Measurements from ENCODE around the gene C1orf52. TPM values are rescaled to one million over a fixed set of nuclear protein-coding genes. Genes with fewer than 3 reads are reported as not detected.
"Not testable (repeated sequence)": the region's sequence is repeated elsewhere in the genome, so short reads cannot be mapped to it uniquely, and the experiment has no call there.

Gene C1orf52
- total RNA-seq, 1 donor from 2014 or later: 26.3 TPM

DNA sequence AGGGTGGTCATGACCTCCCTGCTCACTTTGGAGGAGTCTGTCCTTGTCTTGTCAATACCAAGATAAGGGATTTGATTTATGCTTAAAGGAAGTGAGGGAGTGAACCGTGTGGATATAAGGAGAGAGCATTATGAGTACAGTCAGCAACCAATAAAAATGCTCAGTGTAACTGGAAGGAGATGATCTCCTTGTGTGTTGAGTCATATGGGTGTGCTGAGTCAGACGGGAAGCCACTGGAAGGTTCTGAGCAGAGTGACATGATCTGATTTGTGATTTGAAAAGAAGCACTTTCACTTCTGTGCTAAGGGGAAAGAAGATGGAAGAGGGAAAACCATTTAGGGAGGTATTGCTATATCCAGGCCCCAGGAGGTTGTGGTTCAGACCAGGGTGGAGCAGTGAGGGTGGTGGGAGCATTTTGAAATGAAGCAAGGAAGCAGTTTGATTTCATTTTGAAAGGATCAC is 19.4 kb upstream of the C1orf52 start:
- peak; percentile 89 for DNase-seq (ENCODE audit: extremely low read depth, low read depth, low spot score)

DNA sequence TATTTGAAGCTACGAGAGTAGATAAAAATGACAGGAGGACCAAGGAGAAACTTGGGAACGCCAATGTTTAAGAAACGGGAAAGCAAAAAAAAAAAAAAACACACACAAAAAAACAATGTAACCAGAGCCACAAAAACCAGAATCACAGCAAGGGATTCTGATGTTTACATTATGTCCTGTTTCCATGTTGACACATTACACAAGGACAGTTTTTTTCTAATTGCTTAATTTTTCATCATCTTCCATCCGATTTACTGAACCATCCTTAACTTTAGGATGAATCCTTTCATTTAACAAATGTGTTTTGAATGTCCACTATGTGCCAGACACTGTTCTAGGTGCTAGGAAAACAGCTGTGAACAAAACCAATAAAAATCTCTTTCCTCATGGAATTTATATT is 18.3 kb upstream of the C1orf52 start:
- DNase-seq (ENCODE audit: extremely low read depth, low read depth, low spot score): no peak

DNA sequence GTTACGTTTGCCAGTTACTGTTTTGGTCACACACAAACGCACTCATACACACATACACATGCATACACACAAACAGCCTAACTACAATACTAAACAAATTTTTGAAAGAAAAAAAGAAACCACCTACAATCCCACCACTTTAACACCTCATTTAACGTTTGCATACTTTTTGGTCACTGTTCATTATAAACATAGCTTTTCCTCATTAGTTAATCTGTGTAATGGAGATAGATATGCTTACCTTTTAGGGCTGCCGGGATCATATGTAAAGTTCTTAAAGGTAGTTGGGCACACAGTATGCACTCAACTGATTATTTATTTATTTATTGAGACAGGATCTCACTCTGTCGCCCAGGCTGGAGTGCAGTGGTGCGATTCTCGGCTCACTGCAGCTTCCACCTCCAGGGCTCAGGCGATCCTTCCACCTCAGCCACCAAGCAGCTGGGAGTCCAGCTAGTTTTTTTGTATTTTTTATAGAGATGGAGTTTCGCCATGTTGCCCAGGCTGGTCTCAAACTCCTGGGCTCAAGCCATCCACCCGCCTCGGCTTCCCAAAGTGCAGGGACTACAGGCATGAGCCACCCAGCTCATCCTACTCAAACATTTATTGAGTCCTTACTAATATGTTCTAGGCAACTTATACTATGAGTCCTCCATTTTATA is 17.6 kb upstream of the C1orf52 start:
- DNase-seq (ENCODE audit: extremely low read depth, low read depth, low spot score): no peak

DNA sequence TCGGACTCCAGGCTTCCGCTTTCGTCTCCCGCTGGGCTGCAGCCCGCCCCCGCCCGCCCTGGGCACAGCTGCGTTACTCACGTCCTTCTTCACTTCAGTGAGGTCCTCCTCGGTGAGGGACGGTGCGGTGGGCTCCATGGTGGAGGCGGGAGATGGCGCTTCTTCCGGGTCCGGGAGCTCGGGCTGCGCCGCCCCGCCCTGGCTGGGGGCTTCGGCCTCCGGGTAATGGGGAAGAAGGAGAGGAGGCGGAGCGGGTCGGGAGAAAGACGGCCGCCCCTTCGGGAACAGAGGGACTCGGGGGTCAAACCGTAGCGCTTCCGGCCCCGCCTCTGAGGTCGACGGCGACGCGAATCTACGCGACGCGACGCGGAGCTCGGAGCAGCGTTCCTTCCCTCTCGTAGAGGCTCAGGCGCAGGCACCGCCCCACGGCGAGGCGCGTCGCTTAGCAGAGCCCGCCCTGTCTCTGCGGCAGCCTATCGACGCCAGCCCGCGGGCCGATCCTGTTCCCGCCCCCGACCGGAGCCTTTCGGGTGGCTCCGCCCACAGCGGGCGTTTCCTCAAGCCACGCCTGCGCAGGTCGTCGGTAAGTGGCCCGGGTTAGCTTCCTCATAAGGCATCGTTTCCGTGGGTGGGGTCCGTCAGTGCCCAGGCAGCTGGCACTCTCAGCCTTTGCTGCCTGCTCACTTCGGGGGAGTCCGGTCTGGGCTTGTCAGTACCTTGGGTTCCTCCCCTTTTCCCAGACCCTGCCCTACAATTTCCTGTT is 16.9 kb upstream of the C1orf52 start, which contains the start of gene BCL10:
TSS of gene BCL10 (minus strand) at position 418 of the 763 bp plus-strand sequence. CDS start at position 138, 280 bp downstream.
- DNase-seq (ENCODE audit: extremely low read depth, low read depth, low spot score): peak; percentile 86

DNA sequence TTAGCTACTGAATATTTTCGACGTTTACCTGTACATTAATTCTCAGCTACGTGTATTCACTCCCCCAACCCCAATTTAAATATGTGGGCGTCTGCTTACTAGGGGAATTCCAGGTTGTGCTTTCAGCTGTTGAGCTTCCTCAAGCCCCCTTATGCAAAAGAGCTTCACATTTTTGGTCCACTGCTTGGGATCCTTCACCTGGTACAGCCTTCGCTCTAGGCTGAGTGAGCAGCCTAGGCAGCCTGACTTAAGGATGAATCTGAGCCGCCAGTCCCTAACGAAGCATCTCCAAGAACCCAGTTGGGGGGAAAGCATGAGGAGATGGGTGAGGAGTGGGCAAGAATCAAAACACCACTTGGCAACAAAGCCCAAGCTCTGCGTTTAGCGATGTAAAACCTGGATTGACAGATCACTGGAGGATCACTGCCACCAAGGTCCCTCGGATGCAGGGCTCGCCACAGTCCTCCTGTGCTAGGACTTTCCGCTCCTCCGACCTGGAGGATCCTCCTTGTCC is 16.3 kb upstream of the C1orf52 start:
- no peak for DNase-seq (ENCODE audit: extremely low read depth, low read depth, low spot score)

DNA sequence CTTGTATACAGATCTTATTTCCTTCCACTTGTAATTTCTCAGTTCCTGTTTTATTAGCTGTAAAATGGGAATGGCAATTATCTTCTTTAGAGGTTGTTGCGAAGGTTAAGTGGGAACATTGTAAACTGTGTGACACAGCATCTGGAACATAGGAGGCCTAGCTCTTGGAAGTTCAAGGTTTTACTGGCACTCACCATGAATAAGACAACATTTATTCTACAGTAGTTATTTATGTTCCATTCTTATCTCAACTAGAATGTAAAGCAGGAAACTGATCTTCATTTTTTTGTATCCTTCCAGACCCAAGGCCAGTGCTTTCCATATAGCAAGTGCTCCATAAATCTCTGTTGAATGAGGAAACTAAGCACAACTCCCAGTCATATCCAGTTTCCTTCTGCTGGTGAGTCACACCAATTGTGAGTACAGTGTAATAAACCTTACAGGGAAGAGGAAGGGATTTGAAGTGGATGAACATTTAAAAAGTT is 15.5 kb upstream of the C1orf52 start:
- DNase-seq (ENCODE audit: extremely low read depth, low read depth, low spot score): peak; percentile 86

DNA sequence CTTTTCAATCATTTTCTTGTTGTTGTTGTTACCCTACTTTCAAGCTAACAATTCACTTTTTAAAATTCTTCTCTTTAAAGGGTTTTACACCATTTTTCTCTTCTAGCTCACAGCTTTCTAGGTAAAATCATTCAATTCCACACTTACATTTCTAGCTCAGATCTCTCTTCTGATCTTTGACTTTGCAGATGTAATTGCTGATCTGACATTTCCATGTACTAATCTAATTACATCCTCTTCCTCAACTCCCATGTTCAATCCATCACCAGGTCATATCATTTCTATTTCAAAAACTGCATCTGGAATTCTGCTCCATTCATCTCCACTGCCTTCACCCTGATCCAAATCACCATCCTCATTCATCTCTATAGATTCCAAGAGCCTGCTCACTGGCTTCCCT is 13.9 kb upstream of the C1orf52 start:
- DNase-seq (ENCODE audit: extremely low read depth, low read depth, low spot score): no peak

DNA sequence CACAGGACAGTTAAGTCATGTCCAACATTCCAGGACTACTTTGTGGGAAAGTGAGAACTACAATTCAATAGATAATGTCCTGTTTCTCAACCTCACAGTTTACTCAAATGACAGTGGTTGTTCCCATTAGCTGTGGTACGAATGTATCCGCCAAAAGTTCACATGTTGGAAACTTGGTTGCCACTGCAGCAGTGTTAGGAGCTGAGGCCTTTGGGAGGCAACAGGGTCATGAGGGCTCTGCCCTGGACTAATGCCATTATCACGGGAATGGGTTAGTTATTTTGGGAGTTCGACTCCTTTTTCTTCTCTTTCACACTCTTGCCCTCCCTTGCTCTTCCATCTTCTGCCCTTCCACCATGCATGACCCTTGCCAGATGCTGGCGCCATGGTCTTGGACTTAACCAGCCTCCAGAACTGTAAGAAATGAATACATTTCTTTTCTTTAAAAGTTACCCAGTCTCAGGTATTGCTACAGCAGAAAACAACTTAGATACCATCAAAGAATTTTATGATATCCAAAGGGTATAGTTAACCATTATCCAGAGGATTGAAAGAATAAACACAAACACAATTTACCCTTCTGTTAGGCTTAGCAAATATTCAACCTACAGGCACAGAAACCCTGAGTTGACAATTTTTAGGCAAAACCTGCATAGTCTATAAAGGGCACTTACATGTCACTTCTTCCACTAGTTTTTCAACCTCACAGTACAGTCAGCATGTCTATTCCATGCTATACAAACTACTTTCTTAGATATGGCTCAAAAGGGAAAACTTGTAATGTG is 9.5 kb upstream of the C1orf52 start:
- no peak for DNase-seq (ENCODE audit: extremely low read depth, low read depth, low spot score)

DNA sequence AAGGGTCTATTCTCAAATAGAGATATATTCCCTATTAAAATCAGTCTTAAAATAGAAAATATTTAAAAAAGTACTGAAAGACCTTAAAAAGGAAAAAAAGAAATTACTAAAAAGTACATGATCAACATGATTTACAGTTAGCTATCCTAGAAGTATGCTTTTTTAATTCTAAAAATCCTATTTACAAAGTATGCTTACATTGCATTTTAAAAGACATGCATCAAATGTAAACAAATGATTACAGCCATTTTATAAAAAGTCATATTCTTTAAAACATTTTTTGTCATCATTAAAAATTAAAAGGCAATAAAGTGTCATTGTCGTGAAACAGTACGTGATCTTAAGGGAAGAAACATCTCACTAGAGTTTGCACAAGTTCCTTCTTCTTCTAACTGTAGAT is 7.9 kb upstream of the C1orf52 start:
- no peak for DNase-seq (ENCODE audit: extremely low read depth, low read depth, low spot score)

DNA sequence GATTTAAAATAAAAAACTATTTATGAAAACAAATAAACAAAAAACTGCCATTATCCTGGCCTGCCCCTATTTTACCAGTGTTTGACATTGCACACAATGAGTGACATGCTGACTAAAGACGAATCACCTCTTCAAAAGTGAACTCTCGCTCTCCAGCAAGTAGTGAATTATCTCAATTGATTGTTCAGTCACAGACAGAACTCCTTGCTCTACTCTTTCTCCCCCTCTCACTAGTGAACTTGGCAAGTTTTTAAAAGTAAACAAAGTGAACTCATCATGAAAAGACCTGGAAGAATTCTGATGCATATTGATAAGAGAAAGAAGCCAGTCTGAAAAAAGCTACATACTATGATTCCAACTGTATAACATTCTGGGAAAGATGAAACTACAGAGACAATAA is 4.7 kb upstream of the C1orf52 start:
- DNase-seq (ENCODE audit: extremely low read depth, low read depth, low spot score): no peak

DNA sequence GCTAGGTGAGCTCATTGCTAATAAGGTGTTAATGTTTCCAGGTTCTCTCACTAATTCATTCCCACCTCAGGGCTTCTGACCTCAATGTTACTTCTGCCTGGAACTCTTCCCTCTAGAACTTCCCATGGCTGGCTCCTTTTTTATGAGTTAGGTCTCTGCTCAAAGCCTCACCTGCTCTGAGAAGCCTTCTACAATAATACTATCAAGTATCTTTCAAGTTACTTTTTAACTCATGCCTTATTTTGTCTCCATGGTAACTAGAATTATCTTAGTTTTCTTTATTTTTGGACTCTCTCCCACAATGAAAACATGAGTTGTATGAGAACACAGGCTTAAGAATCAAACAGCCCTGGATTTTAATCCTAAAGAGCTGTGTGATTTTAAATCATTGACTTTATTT is 3.5 kb upstream of the C1orf52 start:
- no peak for DNase-seq (ENCODE audit: extremely low read depth, low read depth, low spot score)

DNA sequence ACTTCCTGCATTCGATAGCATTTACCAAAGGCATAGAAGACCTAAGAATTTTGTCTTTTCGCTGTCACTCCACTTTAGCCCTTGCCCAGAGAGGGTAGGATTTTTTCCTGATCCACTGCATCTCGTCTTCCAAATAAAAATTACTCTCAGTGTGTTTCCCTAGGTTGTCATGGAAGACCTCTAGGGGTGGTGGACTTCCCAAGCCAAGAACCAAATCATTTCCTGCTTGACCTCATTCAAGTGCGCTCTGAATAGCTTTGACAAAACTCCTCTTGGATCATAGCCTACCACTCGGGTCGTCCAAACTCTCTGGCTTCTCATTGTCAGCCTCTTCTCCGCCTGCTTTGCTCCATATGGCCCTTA is 431 bp upstream of the C1orf52 start:
- no peak for DNase-seq (ENCODE audit: extremely low read depth, low read depth, low spot score)

DNA sequence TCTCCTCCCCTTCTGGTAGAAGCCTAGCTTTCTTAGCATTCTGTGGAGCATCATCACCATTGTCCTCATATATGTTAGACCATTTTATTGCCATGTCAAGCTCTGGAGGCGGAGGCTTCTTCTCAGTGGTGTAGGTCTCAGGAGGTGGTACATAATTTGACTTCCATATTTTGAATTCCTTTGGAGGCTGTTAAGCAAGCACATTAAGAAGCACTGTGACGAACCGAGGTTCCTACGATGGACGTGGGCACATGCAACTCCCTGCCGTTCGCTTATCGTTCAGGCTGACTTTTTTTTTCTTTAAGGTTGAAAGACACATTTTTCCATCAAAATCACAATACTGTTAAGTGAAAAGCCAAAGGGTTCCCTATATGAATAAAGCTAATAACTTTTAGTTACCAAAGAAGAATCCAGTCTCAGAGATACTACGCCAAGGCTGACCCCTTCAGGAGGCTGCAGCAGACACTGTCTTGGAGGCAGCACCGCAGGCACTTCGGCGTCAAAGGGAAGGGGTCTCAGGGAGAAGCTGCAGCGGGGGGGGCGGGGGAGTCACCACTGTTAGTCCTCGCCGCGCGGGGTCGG is 835 bp downstream of the C1orf52 start:
- DNase-seq (ENCODE audit: extremely low read depth, low read depth, low spot score): no peak

DNA sequence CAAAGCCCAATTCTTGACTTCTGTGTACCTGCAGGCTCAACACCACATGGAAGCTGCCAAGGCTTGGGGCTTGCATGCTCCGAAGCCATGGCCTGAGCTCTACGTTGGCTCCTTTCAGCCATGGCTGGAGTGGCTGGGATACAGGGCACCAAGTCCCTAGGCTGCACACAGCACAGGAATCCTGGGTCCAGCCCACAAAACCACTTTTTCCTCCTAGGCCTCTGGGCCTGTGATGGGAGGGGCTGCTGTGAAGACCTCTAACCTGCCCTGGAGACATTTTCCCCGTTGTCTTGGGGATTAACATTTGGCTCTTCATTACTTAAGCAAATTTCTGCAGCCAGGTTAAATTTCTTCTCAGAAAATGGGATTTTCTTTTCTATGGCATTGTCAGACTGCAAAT is 10.4 kb downstream of the C1orf52 start:
- DNase-seq (ENCODE audit: extremely low read depth, low read depth, low spot score): not testable (repeated sequence)

DNA sequence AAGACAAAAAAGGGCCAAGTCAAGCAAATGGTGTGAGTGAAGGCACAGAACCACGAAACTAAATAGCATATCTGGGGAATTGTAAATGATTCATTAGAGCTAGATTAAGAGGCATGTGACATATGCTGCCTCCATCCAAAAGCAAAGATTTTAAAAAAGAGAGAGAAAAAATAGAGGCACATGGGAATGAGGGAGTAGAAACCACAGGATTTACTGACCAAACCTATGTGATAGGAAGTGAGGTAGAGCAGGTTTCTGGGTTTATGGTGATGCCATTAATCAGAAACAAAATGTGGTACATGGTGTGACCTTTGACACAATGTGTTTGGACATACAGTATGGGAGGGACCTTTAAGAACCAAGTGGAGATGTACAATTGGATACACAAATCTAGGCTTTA is 13.6 kb downstream of the C1orf52 start:
- no peak for DNase-seq (ENCODE audit: extremely low read depth, low read depth, low spot score)

DNA sequence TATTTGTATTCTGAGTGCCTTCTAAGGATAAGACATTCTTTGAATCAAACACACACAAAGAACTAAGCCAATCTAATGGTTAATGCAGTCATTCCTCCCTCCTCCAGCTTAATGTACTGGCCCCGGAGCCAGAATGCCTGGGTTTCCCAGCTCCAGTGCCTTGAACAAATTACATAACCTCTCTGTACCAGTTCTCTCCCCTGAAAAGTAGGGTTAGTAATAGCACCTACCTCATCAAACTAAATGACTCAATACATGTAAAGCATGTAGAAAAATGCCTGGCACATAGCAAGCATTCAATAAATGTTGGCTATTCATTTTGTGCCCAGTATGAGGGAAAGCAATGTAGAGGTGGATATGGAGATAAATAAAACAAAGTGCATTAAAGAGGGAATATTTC is 14.0 kb downstream of the C1orf52 start:
- DNase-seq (ENCODE audit: extremely low read depth, low read depth, low spot score): no peak

DNA sequence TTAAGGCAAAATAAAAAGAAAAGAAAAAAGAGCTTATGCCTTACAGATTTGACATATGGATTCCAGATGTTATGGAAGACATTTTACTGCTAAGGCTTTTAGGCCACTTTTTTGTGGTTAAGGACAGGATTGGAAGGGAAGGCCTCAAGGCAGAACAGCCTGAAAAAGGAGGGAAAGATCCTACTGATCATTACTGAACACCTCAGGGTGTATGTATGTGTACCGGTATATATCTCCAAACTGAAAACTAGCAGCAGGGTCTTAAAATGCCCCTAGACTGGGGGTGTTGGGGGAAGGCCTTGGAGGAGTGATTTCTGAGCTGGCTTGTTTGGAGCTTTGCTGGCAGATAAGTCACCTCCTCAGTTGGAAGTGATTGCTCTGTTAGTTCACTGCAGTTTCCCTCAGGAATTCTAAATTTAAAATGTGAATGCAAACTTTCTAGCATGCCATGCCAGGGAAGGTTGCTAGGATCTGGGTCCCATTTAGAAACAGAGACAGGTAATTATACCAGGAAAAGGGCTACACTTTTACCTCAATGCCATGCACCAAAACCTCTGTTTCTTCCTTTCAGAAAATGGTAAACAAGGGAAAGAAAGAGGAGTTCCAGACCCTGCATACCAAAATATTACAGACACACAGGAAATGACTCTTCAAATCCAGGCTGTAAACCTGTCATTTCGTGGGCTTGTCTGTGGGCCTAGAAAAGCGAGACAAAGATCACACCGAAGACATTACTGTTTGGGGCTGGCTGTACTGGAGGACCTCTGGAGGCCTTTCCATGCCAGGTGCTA is 15.0 kb downstream of the C1orf52 start:
- no peak for DNase-seq (ENCODE audit: extremely low read depth, low read depth, low spot score)

DNA sequence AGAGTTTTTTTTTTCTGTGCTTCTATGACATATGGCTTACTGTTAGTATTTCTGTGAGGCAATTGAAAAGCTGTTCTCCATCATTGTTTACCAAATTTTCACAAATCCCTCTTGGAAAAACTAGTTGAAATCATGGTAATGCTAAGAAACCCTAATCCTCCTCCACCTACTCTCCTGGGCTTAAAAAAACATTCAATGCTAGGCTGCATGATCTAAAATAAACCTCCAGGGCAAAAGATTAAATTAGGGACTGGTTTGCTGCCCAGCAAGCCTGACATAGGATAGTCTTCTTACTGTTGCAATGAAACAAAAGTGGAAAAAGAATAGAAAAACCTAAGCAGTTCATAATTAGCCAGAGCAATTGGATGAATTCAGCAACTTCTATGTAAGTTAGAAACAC is 16.1 kb downstream of the C1orf52 start:
- DNase-seq (ENCODE audit: extremely low read depth, low read depth, low spot score): no peak

DNA sequence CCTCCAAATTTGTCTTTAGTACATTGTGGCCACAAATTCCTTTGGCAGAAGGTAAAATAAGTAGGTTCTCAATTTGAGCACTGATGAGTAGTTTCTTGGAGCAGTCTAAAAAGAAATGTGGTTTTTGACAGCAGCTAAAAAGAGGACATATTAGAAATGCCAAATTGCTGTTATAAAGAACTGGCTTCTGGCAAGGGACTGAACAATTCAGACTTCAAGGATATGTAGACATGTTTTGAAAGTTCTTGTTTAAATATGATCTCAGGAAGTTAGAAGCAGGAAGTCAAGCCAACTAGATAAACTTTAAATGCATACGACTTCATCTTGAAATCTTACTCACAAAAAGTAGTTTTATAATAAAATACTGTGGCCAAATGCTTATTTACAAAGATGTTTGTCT is 18.8 kb downstream of the C1orf52 start:
- DNase-seq (ENCODE audit: extremely low read depth, low read depth, low spot score): no peak

DNA sequence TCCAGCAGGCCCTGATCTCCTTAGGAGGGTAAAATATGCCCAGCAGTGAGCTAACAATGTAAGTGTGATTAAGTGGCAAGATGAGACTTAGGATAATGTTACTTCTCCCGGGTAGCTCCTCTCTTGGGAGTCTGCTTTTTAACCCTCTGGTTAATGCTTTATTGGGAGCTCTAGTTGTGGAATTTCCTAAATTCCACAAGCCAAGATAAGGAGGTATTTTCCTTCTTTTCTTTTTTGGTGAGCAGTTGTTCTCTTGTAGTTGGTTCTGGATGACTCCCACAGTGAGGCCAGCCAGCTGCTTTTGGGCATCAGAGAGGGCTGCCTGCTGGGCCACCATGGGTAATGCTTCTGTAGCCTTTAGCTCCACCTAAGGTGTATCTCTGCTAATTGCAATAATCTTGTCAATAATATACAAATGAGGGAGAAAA is 19.3 kb downstream of the C1orf52 start:
- DNase-seq (ENCODE audit: extremely low read depth, low read depth, low spot score): no peak

All from glomerular endothelial cell (primary cell).